Peyer's patch (tissue), 4 donors: ENCODE measurements around the gene SNRNP70.

Experiments
- POLR2A ChIP-seq, 2 donors: fragments of 450-650 bp; IDR thresholded peaks; one replicate each; pipeline ENCODE4 v1.5.1; 2017; ENCODE audit warnings: antibody characterized with exemption in 2 of 2, mild to moderate bottlenecking in 2 of 2, moderate library complexity in 2 of 2
- TF ChIP-seq, protein P1 (sequence below), 6 experiments: fragments of 450-650 bp in 4 of 6; fragments of 200-600 bp in 2 of 6; sonication (generic) in 1 of 6; IDR thresholded peaks; one replicate each; pipeline ENCODE4 v1.5.1; 2017 to 2019; ENCODE audit warnings: antibody characterized with exemption in 6 of 6, mild to moderate bottlenecking in 3 of 6, moderate library complexity in 1 of 6

DNA sequence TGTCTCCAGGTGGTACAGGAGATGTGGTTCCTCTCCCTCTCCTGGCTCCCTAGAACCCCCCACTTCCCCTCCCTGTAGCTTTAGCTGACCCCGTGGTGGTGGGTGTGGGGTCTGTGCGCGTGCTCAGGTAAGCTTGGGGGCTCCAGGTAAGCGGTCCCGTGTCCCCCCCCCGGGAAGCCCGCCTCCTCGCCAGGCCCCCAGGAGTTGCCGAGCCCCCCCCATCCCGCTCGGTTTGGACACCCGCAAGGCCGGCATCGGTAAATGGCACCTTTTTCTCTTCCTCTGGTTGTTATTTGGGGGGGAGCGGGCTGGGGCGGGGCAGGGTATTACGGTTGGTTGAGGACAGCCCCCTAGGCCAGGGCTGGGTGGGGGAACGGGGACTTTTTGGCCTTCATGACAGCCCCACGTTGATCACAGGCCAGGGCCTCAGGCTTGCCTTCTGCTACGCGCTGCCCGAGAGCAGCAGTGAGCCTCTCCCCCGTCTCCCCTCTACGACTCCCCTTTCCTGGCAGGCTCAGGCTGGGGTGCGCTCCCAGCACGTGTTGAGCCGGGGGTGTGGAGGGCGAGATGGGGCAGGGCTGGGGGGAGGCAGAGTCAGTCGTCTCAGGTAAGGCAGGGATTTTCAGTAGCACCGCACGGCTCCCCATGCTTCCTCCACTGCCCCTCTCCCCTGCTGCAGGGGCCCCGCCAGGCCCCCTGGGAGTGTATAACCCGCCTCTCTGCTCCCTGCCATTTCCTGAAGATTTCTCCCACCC is 18.3 kb downstream of the SNRNP70 start:
- TF ChIP-seq, protein P1, sequence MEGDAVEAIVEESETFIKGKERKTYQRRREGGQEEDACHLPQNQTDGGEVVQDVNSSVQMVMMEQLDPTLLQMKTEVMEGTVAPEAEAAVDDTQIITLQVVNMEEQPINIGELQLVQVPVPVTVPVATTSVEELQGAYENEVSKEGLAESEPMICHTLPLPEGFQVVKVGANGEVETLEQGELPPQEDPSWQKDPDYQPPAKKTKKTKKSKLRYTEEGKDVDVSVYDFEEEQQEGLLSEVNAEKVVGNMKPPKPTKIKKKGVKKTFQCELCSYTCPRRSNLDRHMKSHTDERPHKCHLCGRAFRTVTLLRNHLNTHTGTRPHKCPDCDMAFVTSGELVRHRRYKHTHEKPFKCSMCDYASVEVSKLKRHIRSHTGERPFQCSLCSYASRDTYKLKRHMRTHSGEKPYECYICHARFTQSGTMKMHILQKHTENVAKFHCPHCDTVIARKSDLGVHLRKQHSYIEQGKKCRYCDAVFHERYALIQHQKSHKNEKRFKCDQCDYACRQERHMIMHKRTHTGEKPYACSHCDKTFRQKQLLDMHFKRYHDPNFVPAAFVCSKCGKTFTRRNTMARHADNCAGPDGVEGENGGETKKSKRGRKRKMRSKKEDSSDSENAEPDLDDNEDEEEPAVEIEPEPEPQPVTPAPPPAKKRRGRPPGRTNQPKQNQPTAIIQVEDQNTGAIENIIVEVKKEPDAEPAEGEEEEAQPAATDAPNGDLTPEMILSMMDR (IDR thresholded peaks at IDR 0.05), result no peak
- no peak for TF ChIP-seq POLR2A (IDR thresholded peaks at IDR 0.05)
